Kidney tubule cell (primary cell): ENCODE measurements around the gene GHRHR.

Experiments used
- DNase-seq: peaks from one replicate; pipeline ENCODE4 v3.0.0-alpha.2; 2018; ENCODE audit warnings: low spot score

Gene GHRHR

GRCh38 chr7:30963842-30964241 lies at the start of gene GHRHR:
Gene GHRHR (plus strand): TSS chr7:30963953. CDS start chr7:30964069, 116 bp downstream.
- no peak for DNase-seq

- peak; percentile 92 for DNase-seq
Measured at GRCh38 chr7:30914596-30914995, 49.2 kb upstream of the GHRHR start.

- peak; percentile 43 for DNase-seq
Measured at GRCh38 chr7:30915005-30915601, 48.6 kb upstream of the GHRHR start.

GRCh38 chr7:30915751-30916150 lies 48.0 kb upstream of the GHRHR start:
- DNase-seq: no peak

GRCh38 chr7:30916255-30916654 lies 47.5 kb upstream of the GHRHR start:
- no peak for DNase-seq

- no peak for DNase-seq
Measured at GRCh38 chr7:30916767-30917166, 47.0 kb upstream of the GHRHR start.

GRCh38 chr7:30917216-30917893 lies 46.4 kb upstream of the GHRHR start:
- DNase-seq: no peak

GRCh38 chr7:30918676-30919075 lies 45.1 kb upstream of the GHRHR start:
- DNase-seq: peak; percentile 59

- no peak for DNase-seq
Measured at GRCh38 chr7:30920021-30920583, 43.7 kb upstream of the GHRHR start.

- peak; percentile 68 for DNase-seq
Measured at GRCh38 chr7:30920584-30921539, 42.9 kb upstream of the GHRHR start.

- no peak for DNase-seq
Measured at GRCh38 chr7:30921540-30922401, 42.0 kb upstream of the GHRHR start.

GRCh38 chr7:30922596-30922995 lies 41.2 kb upstream of the GHRHR start:
- no peak for DNase-seq

GRCh38 chr7:30923009-30923773 lies 40.6 kb upstream of the GHRHR start:
- DNase-seq: no peak

GRCh38 chr7:30923774-30924413 lies 39.9 kb upstream of the GHRHR start:
- no peak for DNase-seq

GRCh38 chr7:30924624-30925023 lies 39.1 kb upstream of the GHRHR start:
- no peak for DNase-seq

GRCh38 chr7:30925117-30925516 lies 38.6 kb upstream of the GHRHR start:
- no peak for DNase-seq

- DNase-seq: no peak
Measured at GRCh38 chr7:30925913-30926312, 37.8 kb upstream of the GHRHR start.

- DNase-seq: no peak
Measured at GRCh38 chr7:30926313-30926712, 37.4 kb upstream of the GHRHR start.

- DNase-seq: no peak
Measured at GRCh38 chr7:30927040-30927439, 36.7 kb upstream of the GHRHR start.

GRCh38 chr7:30927559-30927958 lies 36.2 kb upstream of the GHRHR start:
- DNase-seq: no peak
